ENCODE data around the gene RFC2.
A peak's percentile ranks its signal among the peaks of the same experiment; 100 is the strongest.

Gene RFC2

DNA sequence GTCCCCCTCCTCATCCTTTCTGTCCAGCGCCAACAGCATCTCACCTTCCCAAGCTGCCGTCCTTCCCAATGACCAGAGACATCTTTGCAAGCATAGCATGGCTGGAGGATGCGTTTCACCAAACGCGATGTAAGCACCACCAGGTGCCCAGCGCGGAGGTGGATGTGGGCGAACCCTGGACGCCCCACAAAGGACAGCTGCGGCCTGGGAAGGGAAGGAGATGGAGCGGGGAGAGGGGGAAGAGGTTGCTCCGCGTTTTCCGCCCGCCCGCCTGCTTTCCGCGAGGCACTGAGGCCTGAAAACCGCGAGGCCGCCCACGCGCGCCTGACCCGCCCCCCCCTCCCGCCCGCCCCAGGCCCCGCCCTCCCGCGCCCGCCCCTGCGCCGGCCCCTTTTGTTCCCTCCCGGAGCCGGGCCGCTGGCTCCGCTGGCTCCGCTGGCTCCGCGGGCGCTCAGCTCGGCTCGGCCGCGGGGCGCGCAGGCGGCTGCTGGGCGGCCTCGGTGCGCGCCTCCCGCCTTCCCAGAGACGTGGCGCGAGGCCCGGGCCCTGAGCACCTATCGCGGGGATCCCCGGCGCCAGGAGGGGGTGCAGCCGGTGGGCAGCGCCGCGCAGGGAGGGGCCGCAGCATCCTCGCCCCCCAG is 34.9 kb upstream of the RFC2 start, which contains the start of gene CLIP2:
Gene CLIP2 (plus strand): TSS at position 390 of the 641 bp plus-strand sequence. CDS start 28,140 bp downstream, outside the sequence.
- DNase-seq, result peak; percentile 83 to 89
- no peak for TF ChIP-seq GATA1 (IDR thresholded peaks at IDR 0.05; ENCODE audit: low read depth, low read length)
- TF ChIP-seq POLR2A (IDR thresholded peaks at IDR 0.05; ENCODE audit: low read length), result no peak

DNA sequence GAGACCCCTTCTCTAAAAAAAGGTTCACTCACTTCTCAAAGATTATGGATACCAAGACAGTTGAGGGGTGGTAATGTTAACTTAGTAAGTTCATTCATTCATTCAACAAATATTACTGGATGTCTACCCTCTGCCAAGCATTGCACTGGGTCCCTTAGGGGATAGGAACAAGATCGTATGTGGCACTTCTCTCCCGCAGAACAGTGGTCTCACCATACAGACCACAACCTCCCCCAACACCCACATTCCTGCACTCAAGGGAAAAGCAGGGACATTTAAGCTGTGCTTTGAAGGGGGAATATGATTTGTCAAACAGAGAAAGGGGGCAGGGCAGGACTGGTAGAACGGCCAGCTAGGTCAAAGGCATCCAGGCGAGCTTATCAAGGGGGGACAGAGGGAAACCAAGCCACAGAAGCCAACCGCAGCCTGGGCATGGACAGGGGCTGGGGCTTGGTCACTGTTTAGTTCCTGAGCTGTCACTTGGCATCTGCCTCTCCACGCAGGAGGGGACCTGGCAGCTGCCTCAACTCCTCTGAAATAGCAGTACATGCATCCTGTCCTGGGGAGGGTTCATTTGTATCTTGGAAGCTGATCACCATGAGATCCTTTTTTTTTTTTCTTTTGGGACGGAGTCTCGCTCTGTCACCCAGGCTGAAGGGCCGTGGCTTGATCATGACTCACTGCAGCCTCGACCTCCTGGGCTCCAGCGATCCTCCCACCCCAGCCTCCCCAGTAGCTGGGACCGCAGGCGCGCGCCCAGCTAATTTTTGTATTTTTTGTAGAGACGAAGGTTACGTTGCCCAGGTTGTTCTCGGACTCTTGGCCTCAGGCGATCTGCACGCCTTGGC is 34.1 kb upstream of the RFC2 start:
- peak; percentile 60 to 83 for DNase-seq
- TF ChIP-seq GATA1 (IDR thresholded peaks at IDR 0.05; ENCODE audit: low read depth, low read length) (no peak), POLR2A (IDR thresholded peaks at IDR 0.05; ENCODE audit: low read length) (peak; percentile 42)

- no peak for DNase-seq
- TF ChIP-seq GATA1 (IDR thresholded peaks at IDR 0.05; ENCODE audit: low read depth, low read length), result no peak
Observed at GRCh38 chr7:74287303-74288033, 33.3 kb upstream of the RFC2 start.

DNA sequence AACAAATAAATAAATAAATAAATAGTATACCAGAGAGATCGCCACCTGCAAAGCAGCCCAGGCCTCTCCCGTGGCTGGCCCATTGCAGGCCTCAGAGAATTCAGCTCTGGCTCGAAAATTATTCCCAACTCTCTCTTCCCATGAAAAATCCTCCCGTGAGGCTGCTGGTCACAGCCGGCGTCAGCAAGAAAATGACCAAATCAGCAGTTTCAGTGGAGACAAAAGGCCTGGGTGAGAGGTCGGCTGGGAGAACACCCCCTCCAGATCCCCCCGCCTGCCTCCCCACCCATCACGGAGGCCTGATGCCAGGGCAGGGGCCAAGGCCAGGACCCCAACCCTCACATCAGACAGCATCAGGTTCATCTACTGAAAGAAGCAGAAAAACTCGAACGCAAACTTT is 31.9 kb upstream of the RFC2 start:
- no peak for DNase-seq
- TF ChIP-seq POLR2A (IDR thresholded peaks at IDR 0.05; ENCODE audit: low read length) (no peak), GATA1 (IDR thresholded peaks at IDR 0.05; ENCODE audit: low read depth, low read length) (no peak)

DNA sequence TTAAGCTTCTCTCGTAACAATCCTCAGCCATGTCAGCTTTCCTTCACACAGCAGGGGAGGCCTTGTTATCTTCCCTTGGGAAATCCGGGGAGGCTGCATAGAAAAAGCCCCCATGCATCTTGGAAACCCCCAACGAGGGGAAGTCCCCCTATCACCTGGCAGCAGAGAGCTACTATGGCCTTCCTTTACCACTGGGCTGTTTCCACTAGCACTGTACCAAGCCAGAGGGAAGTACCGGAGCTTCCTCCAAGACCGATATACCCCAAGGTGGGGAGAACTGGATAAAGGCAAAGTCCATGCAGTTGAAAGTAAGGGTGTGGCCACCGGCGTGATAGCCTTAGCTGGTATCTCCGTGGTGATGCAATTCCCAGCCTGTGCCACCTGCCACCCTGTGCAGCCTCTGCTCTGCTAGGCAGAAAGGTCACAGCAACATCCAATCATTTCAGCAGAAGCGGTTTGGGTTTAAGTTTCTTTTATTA is 30.6 kb upstream of the RFC2 start:
- peak in 1 of 2 experiments; percentile 31 for DNase-seq
- TF ChIP-seq POLR2A (IDR thresholded peaks at IDR 0.05; ENCODE audit: low read length) (no peak), GATA1 (IDR thresholded peaks at IDR 0.05; ENCODE audit: low read depth, low read length) (no peak)

DNA sequence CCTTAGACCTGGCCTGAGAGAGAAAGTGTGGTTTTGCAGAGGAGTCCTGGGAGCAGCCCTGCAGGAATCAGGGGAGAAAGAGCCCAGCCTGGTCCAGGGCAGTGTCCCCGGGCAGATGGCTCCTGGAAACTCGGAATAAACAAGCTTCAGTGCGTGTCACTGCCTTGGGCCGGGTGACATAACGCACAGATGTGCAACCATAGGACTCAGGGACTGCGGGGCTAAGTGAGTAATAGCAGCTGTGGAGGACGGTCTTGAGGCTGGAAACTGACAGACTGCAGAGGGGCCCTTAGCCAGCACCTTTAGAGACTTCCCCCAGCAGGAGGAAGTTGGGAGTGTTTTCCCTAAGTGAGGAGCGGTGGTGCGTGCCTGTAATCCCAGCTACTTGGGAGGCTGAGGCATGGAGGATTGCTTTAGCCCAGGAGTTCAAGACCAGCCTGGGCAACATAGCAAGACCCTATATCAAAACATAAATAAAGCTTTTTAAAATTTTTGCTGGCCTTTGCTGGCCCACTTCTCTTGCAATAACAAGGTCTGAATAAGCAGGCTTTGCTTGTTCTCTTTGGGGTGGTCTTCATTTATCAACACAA is 29.8 kb upstream of the RFC2 start:
- no peak for DNase-seq
- no peak for TF ChIP-seq POLR2A (IDR thresholded peaks at IDR 0.05; ENCODE audit: low read length)
- no peak for TF ChIP-seq GATA1 (IDR thresholded peaks at IDR 0.05; ENCODE audit: low read depth, low read length)

GRCh38 chr7:74282748-74283459 is 28.7 kb upstream of the RFC2 start:
- DNase-seq, result no peak
- no peak for TF ChIP-seq POLR2A (IDR thresholded peaks at IDR 0.05; ENCODE audit: low read length)
- TF ChIP-seq GATA1 (IDR thresholded peaks at IDR 0.05; ENCODE audit: low read depth, low read length), result no peak

GRCh38 chr7:74280985-74281384 is 26.8 kb upstream of the RFC2 start:
- TF ChIP-seq GATA1 (IDR thresholded peaks at IDR 0.05; ENCODE audit: low read depth, low read length) (no peak), POLR2A (IDR thresholded peaks at IDR 0.05; ENCODE audit: low read length) (no peak)
- DNase-seq, result no peak

GRCh38 chr7:74277636-74278035 is 23.4 kb upstream of the RFC2 start:
- TF ChIP-seq GATA1 (IDR thresholded peaks at IDR 0.05; ENCODE audit: low read depth, low read length) (no peak), POLR2A (IDR thresholded peaks at IDR 0.05; ENCODE audit: low read length) (no peak)
- DNase-seq, result no peak

GRCh38 chr7:74275401-74275881 is 21.2 kb upstream of the RFC2 start:
- TF ChIP-seq POLR2A (IDR thresholded peaks at IDR 0.05; ENCODE audit: low read length) (no peak), GATA1 (IDR thresholded peaks at IDR 0.05; ENCODE audit: low read depth, low read length) (no peak)
- peak; percentile 20 to 23 for DNase-seq

GRCh38 chr7:74272305-74273038 is 18.3 kb upstream of the RFC2 start:
- TF ChIP-seq GATA1 (IDR thresholded peaks at IDR 0.05; ENCODE audit: low read depth, low read length), result no peak
- no peak for TF ChIP-seq POLR2A (IDR thresholded peaks at IDR 0.05; ENCODE audit: low read length)
- no peak for DNase-seq

- TF ChIP-seq GATA1 (IDR thresholded peaks at IDR 0.05; ENCODE audit: low read depth, low read length) (no peak), POLR2A (IDR thresholded peaks at IDR 0.05; ENCODE audit: low read length) (no peak)
- no peak for DNase-seq
Observed at GRCh38 chr7:74271742-74272141, 17.5 kb upstream of the RFC2 start.

Measured in erythroblast (primary cell).